GM15510 (cell line): ENCODE measurements around the gene PDLIM3.
A peak's percentile ranks its signal among the peaks of the same experiment; 100 is the strongest.

ENCODE experiments used
- POLR2A ChIP-seq: IDR thresholded peaks from 3 replicates; pipeline ENCODE4 v1.6.1; 2011; ENCODE audit warnings: borderline replicate concordance; ENCODE audit not compliant: insufficient read length; ENCODE audit errors: extremely low read depth

PDLIM3 gene

GRCh38 chr4:185471235-185472102 lies 63.8 kb downstream of the PDLIM3 start, which contains the start of gene CCDC110:
Gene CCDC110, minus strand, starts transcription at chr4:185471733. Its CDS starts 50 bp downstream, at chr4:185471683.
- TF ChIP-seq POLR2A, result peak; percentile 41

GRCh38 chr4:185470501-185471195 lies 64.7 kb downstream of the PDLIM3 start:
- no peak for TF ChIP-seq POLR2A

- no peak for TF ChIP-seq POLR2A
These were observed 65.6 kb downstream of the PDLIM3 start for GRCh38 chr4:185469580-185470154.

- TF ChIP-seq POLR2A, result no peak
These were observed 66.3 kb downstream of the PDLIM3 start for GRCh38 chr4:185468999-185469398.

- no peak for TF ChIP-seq POLR2A
These were observed 67.3 kb downstream of the PDLIM3 start for GRCh38 chr4:185467991-185468390.

GRCh38 chr4:185467101-185467500 lies 68.2 kb downstream of the PDLIM3 start:
- TF ChIP-seq POLR2A, result no peak

GRCh38 chr4:185465707-185466106 lies 69.6 kb downstream of the PDLIM3 start:
- TF ChIP-seq POLR2A, result no peak

- no peak for TF ChIP-seq POLR2A
These were observed 70.4 kb downstream of the PDLIM3 start for GRCh38 chr4:185464887-185465286.

GRCh38 chr4:185464183-185464582 lies 71.1 kb downstream of the PDLIM3 start:
- TF ChIP-seq POLR2A, result no peak

GRCh38 chr4:185463541-185463940 lies 71.8 kb downstream of the PDLIM3 start:
- no peak for TF ChIP-seq POLR2A

- no peak for TF ChIP-seq POLR2A
These were observed 73.7 kb downstream of the PDLIM3 start for GRCh38 chr4:185461565-185461964.

GRCh38 chr4:185457136-185457535 lies 78.2 kb downstream of the PDLIM3 start:
- TF ChIP-seq POLR2A, result no peak

GRCh38 chr4:185456131-185456530 lies 79.2 kb downstream of the PDLIM3 start:
- TF ChIP-seq POLR2A, result no peak
